ENCODE results near the gene EDN3.
"Not testable (repeated sequence)": the region's sequence is repeated elsewhere in the genome, so short reads cannot be mapped to it uniquely, and the experiment has no call there.

Gene EDN3

DNA sequence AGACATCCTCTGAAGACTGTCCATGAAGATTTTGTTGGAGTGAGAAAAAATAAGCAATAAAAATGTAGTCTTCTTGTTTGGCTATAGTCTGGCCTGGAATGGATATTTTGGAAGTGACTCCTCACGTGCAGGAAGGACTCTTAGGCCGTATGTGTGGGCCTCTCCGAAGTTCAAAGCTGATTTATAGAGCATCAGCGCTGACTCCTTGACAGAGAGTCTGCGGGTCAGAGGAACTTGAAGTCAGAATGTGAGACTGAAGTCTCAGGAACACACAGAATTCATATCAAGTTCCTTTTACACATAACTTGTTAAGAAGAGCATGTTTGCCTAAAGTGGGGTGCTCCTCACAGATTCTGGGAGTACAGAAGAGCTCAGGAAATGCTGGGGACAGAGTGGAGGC lies 36.1 kb downstream of the EDN3 start:
- no peak for DNase-seq

GRCh38 chr20:59338444-59338843 lies 38.0 kb downstream of the EDN3 start:
- DNase-seq: not testable (repeated sequence)

DNA sequence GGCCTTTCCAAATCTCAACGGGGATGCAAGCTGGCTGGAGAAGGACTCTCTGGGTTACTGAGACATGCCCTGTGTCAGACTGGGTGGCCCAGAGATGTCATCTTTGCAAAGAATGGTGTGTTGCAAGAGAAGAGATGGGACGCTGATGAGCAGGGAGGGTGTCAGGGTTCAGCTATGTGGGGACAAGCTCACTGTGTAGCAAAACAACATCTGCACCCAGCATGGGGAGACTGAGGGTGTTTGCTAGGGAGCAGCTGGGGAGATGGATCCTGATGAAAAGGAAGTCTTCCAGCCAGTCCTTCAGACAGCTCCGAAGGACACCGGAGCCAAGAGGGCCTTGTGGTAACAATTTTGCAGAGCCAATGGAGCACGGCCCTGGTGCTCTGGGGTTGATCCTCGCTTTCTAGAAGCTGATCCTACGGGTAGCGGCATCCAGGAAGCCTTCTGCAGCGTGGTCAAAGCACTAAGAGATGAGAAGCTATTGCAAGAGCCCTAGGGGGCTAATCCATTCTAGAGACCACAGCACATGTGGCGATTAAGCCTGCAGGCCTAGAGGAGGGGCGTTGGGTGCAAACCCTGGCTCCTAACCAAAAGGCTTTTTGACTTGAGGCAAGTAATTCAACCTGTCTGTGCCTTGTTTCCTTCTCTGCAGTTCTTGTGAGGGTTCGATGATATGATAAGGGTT lies 39.9 kb downstream of the EDN3 start:
- DNase-seq: no peak

- DNase-seq: not testable (repeated sequence)
Measured at GRCh38 chr20:59341285-59342022, 41.0 kb downstream of the EDN3 start.

DNA sequence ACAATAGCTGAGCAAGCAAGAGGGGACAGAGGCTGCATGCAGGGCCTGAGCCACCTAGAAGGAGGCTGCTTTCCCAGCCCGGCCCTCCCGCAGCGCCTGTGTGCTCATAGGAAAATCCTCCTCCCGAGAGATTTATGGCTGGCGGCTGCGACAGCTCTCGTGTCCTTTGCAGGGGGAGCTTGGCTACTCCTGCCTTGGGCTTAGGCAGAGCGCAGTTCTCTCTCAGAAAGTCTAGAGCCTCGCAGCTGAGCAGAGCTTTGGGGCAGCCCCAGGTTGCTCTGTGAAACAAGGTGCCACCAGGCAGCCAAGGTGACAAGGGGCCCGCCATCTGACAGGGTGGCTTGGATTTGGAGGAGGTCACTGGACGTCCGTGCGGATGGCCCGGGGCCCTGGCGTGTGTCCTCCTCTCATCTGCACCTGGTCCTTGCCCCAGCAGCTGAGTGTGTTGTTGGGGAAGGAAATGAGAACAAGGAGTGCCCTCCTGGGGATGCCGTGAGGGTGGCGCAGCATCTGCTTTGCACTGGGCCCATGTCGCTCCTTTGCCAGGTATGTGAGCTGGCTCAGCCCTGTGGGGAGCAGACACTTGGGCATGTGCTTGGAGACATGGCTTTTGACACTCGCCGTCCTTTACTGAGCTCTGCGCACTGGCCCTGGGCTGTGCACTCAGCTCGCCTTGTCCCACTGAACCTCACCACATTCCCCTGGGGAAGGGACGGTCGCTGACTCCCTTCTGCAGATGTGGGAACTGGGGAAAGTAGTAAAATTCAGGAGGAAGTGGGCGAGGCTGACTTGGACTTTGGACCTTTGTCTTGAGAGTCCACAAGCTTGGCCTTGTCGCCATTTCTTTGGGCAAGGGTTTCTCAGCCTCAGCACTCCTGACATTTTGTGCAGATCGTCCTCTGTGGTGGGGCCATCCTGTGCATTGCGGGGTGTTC lies 41.9 kb downstream of the EDN3 start:
- no peak for DNase-seq

GRCh38 chr20:59346061-59346460 lies 45.6 kb downstream of the EDN3 start:
- no peak for DNase-seq

GRCh38 chr20:59349277-59349676 lies 48.9 kb downstream of the EDN3 start:
- no peak for DNase-seq

- DNase-seq: no peak
Measured at GRCh38 chr20:59350330-59351156, 50.1 kb downstream of the EDN3 start.

DNA sequence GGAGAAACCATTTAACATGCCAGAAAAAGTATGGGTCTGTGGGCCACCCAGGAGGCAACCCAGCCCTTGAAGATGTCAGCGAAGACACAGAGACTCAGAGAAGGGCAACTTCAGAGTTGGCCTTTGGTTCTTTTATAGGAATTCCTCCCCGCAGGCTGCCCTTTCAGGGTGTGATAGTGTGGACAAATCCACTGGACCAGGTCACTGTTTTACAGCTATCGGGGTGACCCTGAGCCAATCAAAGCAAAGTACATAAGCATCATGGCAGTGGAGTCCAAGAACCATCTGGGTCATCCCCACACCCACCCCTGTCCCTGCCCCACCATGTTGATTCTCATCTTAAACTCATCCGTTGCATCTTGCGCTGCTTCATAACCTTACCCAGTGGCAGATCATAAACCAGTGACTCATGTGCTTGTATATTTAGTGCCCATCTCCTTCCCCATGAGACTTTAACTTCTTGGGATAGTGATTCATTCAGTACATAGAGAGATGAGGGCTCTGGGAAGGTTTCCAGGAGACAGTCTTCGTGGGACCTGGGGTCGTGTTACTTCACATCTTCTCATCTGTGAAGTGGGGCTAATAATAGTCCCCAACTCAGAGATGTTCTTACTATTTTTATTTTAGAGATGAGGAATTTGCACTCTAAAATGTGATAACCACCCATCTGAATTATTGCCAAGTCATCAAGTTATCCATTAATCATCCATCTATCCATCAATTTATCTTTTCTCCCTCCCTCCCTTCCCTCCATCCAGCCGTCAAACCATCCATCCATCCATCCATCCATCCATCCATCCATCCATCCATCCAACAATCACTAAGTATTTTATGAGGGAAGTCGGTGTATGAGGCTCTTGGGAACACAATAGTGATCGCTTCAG lies 51.0 kb downstream of the EDN3 start:
- DNase-seq: no peak

DNA sequence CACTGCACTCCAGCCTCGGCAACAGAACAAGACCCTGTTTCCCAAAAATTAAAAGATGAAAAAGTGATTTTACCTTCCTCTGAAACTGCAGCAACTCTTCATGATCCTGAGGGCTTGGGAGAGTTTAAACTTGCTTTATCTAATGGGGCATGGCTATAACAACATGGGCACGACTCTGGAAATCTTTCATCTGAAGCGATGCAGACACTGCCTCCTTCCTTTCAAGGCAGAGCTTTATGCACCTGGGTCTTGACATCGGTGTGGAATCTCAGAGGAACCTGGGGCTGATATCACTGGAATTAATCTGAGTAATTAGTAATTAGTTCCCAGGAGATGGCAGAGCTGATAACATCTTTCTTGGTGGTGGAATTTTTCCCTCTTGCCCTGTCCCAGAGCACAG lies 52.1 kb downstream of the EDN3 start:
- no peak for DNase-seq

GRCh38 chr20:59352990-59353389 lies 52.6 kb downstream of the EDN3 start:
- DNase-seq: no peak

- no peak for DNase-seq
Measured at GRCh38 chr20:59354460-59354859, 54.0 kb downstream of the EDN3 start.

DNA sequence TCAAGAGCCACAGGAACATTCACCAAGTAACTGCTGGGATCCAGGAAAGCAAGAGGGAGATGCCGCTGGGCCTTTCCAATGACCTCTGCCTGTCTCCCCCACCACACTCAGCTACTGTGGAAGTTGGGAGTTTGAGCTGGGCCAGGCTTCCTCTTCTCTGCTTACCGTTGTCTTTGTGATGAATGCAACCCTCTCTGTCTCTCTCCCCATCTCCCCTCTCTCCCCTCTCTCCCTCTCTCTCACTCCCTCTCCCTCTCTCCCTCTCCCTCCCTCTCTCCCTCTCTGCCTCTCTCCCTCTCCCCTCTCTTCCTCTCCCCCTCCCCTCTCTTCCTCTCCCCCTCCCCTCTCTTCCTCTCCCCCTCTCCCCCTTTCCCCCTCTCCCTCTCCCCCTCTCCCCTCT lies 54.8 kb downstream of the EDN3 start:
- DNase-seq: no peak

GRCh38 chr20:59356662-59357165 lies 56.3 kb downstream of the EDN3 start:
- no peak for DNase-seq

- DNase-seq: not testable (repeated sequence)
Measured at GRCh38 chr20:59358793-59359192, 58.4 kb downstream of the EDN3 start.

- no peak for DNase-seq
Measured at GRCh38 chr20:59359906-59360725, 59.7 kb downstream of the EDN3 start.

- no peak for DNase-seq
Measured at GRCh38 chr20:59360934-59361333, 60.5 kb downstream of the EDN3 start.

GRCh38 chr20:59361411-59361810 lies 61.0 kb downstream of the EDN3 start:
- DNase-seq: no peak

DNA sequence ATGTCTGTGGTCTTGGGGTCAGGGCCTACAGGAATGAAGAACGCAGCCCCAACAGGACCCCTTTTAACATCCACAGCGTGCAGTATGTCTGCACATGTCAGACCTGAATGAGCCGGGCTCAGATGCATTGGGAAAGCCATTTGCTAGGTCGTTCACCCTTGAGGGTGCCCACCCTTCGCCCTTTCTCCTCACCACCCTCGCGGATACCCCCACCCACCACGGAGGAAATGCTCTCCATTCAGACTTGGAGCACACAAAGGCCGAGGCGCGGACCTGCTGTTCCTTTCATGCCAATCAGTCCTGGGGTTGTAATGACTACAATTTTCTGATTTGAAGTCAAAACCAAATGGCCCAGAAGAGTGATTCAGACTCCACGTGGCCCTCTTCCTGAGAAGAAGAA lies 62.7 kb downstream of the EDN3 start:
- no peak for DNase-seq

- DNase-seq: no peak
Measured at GRCh38 chr20:59364611-59365010, 64.2 kb downstream of the EDN3 start.
